HG03097 (cell line): Measurements from ENCODE around the gene FAM181A.
A peak's percentile ranks its signal among the peaks of the same experiment; 100 is the strongest.

Experiments
- ATAC-seq: cut with Tn5 transposase; IDR thresholded peaks from one replicate; pipeline ENCODE4 v1.9.1; 2021; ENCODE audit not compliant: unreplicated experiment, low FRiP score

FAM181A gene

DNA sequence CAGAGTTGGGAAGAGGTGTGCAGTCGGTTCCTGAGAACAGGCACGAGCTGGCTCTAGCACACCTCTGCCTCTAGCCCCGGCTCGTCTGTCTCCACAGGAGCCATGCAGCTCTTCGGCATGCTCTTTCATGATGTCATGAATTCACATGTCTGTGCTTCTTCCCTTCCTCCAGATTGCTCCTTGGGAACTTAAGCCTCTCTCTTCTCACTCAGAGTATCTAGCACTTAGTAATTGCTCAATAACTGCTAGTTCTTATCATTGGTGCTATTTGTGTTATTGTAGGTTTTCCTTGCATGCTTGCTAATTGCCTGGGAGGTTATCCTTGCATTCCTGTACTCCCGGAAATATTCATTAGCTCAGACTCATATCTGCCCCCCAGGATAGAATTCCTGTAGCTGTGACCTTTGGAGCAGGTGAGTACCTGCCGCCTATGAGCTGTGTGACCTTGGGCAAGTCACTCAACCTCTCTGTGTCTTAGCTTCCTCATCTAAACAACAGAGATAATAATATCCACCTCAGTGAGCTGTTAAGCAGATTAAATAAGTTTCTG is 19.5 kb downstream of the FAM181A start:
- ATAC-seq: no peak

DNA sequence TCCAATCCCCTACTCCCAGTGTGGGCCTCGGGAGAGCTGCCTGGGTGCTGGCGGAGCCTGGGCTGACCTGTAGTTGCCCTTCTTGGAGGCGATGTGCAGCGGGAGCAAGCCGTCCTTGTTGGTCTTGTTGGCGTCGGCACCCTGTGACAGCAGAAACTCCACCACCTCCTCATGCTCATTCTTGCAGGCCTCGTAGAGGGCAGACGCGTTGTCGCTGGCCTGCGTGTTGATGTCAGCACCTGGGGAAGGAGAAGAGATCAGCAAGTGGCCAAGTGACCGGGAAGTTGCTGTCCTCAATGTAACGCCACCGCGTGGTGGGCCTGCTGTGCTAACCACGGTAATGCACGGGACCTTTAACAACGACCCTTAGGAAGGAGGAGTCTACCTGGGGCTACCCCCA is 20.1 kb downstream of the FAM181A start:
- ATAC-seq: no peak

- ATAC-seq: no peak
These were observed 22.4 kb downstream of the FAM181A start for GRCh38 chr14:93949511-93950075.

GRCh38 chr14:93950948-93951634 is 23.9 kb downstream of the FAM181A start:
- ATAC-seq: no peak

GRCh38 chr14:93951635-93952540 is 24.7 kb downstream of the FAM181A start:
- no peak for ATAC-seq

- no peak for ATAC-seq
These were observed 25.7 kb downstream of the FAM181A start for GRCh38 chr14:93952829-93953228.

- ATAC-seq: no peak
These were observed 26.1 kb downstream of the FAM181A start for GRCh38 chr14:93953263-93953662.

GRCh38 chr14:93953739-93954515 is 26.8 kb downstream of the FAM181A start:
- ATAC-seq: no peak

- ATAC-seq: no peak
These were observed 27.3 kb downstream of the FAM181A start for GRCh38 chr14:93954516-93954830.

DNA sequence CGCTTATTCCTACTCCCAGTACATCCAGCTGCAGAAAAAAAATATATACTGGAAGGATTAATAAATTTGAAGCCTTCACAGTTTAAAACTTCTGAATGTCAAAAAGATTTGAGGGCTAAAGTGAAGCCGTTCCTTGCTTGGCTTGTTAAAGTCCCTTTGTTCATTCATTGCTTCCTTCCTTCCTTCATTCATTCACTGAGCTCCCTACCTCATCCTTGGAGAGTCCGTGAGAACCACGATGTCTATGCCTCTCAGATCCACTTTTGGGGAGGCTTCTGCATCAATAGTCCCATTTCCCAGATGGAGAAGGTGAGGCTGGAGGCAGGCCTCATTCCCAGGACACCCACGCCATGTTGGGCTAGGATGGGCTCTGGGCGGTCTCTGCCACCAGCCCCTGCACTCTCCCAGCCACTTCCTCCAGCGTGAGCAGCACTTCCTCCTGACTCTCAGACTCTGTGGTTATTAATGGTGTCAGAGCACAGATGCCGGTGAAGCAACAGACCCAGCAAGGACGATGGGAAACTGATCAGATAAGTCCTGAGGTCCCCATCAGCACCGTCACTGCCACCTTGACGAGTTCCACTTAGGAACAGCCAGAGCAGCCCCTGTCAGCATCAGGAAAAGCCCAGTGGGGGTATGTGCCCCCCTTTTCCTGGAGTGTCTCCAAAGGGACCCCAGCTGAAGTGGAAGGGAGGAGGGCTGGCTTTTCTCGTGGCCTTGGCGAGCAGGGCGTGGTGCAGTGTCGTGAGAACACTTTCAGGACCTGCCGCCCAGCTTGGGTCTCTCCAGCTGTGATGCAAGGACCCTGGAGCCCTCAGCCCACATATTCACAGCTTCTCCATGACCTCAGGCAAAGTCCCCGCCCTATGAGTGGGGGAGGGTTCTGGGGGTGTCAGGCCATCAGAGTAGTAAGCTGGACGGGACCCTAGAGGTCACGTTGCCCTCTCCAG is 28.0 kb downstream of the FAM181A start:
- peak; percentile 29 for ATAC-seq

GRCh38 chr14:93955850-93956481 is 28.8 kb downstream of the FAM181A start:
- ATAC-seq: no peak

DNA sequence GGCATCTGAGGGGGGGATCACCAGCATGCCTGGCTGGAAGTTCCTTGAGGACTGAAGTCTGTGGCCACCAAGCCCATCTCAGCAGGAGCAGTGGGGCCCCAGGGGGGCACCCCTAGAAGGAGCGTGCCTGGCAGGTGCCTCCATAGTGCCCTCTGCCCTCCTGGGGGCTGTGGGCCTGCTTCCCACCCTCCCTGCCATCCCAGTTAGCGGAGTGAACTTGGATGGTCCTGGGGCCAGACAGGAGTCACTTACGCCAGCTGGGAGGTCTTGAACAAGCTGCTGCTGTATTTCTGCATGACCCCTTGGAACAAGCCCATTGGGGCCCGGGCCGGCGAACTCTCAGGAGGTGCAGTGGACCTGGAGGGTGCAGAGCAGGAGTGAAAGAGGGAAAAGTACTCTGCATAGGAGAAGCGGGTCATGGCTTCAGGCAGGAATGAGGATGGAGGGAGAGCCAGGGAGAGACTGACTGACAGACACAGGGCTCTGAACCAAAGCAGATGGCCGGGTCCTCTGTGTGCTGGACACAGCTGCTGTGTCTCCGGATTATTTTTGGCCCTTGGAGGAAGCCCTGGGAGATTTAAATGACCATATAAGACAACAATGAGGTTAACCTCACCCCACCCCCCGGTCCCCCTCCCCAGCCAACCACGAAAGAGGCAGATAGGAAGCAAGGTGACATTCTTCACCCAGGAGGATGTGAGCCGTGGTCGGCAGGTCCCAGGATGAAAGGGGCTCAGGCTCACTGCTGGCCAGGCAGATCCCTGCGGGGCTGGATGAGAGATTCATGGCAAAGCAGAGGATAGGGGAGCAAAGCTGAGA is 29.6 kb downstream of the FAM181A start:
- ATAC-seq: no peak

GRCh38 chr14:93957333-93957710 is 30.2 kb downstream of the FAM181A start:
- ATAC-seq: no peak

- ATAC-seq: no peak
These were observed 30.8 kb downstream of the FAM181A start for GRCh38 chr14:93957751-93958566.

GRCh38 chr14:93958567-93959238 is 31.6 kb downstream of the FAM181A start:
- no peak for ATAC-seq

- peak; percentile 71 for ATAC-seq
These were observed 32.3 kb downstream of the FAM181A start for GRCh38 chr14:93959239-93960107.
